Measurements from ENCODE around the gene GOLGA7B.
"Not testable (repeated sequence)": the region's sequence is repeated elsewhere in the genome, so short reads cannot be mapped to it uniquely, and the experiment has no call there.

GOLGA7B gene

GRCh38 chr10:97836446-97836845 lies 13.2 kb upstream of the GOLGA7B start:
- DNase-seq, result no peak

GRCh38 chr10:97838091-97838490 lies 11.6 kb upstream of the GOLGA7B start:
- no peak for DNase-seq

GRCh38 chr10:97841166-97841565 lies 8.5 kb upstream of the GOLGA7B start:
- DNase-seq, result not testable (repeated sequence)

GRCh38 chr10:97842114-97842513 lies 7.5 kb upstream of the GOLGA7B start:
- not testable (repeated sequence) for DNase-seq

GRCh38 chr10:97842656-97843280 lies 6.9 kb upstream of the GOLGA7B start:
- no peak for DNase-seq

GRCh38 chr10:97843281-97843671 lies 6.4 kb upstream of the GOLGA7B start:
- no peak for DNase-seq

GRCh38 chr10:97843972-97844371 lies 5.7 kb upstream of the GOLGA7B start:
- not testable (repeated sequence) for DNase-seq

- no peak for DNase-seq
Measured at GRCh38 chr10:97844678-97845077, 5.0 kb upstream of the GOLGA7B start.

GRCh38 chr10:97849103-97849686 lies 448 bp upstream of the GOLGA7B start:
- no peak for DNase-seq

- DNase-seq, result no peak
Measured at GRCh38 chr10:97850446-97850845, 803 bp downstream of the GOLGA7B start.

- no peak for DNase-seq
Measured at GRCh38 chr10:97851341-97852001, 1.8 kb downstream of the GOLGA7B start.

- no peak for DNase-seq
Measured at GRCh38 chr10:97852277-97852676, 2.6 kb downstream of the GOLGA7B start.

GRCh38 chr10:97852840-97853405 lies 3.3 kb downstream of the GOLGA7B start:
- no peak for DNase-seq

GRCh38 chr10:97854743-97855142 lies 5.1 kb downstream of the GOLGA7B start:
- no peak for DNase-seq

GRCh38 chr10:97858001-97858439 lies 8.4 kb downstream of the GOLGA7B start:
- DNase-seq, result no peak

- DNase-seq, result peak; percentile 19
Measured at GRCh38 chr10:97861097-97861750, 11.6 kb downstream of the GOLGA7B start.

GRCh38 chr10:97861924-97862323 lies 12.3 kb downstream of the GOLGA7B start:
- DNase-seq, result no peak

GRCh38 chr10:97863808-97864207 lies 14.2 kb downstream of the GOLGA7B start:
- no peak for DNase-seq

- DNase-seq, result no peak
Measured at GRCh38 chr10:97865488-97865887, 15.8 kb downstream of the GOLGA7B start.

GRCh38 chr10:97866524-97867219 lies 17.0 kb downstream of the GOLGA7B start:
- DNase-seq, result no peak

GRCh38 chr10:97867220-97867800 lies 17.7 kb downstream of the GOLGA7B start:
- DNase-seq, result no peak

GRCh38 chr10:97868134-97868685 lies 18.6 kb downstream of the GOLGA7B start:
- DNase-seq, result no peak

All from fibroblast of skin of abdomen (primary cell).